ENCODE data around the gene MAPK7.

DNA sequence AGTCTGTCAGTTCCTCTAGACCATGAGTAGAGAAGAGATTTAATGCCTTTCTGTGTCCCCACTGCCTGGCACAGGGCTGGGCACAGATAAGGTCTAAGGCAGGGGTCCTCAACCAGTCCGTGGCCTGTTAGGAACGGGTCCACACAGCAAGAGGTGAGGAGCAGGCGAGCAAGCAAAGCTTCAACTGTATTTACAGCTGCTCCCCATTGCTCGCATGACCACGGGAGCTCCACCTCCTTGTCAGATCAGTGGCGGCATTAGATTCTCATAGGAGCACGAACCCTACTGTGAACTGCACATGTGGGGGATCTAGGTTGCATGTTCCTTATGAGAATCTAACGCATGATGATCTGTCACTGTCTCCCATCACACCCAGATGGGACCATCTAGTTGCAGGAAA, 17.5 kb upstream of the MAPK7 start:
- TF ChIP-seq, protein P1, sequence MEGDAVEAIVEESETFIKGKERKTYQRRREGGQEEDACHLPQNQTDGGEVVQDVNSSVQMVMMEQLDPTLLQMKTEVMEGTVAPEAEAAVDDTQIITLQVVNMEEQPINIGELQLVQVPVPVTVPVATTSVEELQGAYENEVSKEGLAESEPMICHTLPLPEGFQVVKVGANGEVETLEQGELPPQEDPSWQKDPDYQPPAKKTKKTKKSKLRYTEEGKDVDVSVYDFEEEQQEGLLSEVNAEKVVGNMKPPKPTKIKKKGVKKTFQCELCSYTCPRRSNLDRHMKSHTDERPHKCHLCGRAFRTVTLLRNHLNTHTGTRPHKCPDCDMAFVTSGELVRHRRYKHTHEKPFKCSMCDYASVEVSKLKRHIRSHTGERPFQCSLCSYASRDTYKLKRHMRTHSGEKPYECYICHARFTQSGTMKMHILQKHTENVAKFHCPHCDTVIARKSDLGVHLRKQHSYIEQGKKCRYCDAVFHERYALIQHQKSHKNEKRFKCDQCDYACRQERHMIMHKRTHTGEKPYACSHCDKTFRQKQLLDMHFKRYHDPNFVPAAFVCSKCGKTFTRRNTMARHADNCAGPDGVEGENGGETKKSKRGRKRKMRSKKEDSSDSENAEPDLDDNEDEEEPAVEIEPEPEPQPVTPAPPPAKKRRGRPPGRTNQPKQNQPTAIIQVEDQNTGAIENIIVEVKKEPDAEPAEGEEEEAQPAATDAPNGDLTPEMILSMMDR (IDR thresholded peaks at IDR 0.05), result no peak
- no peak for TF ChIP-seq POLR2A (IDR thresholded peaks at IDR 0.05)
- no peak for TF ChIP-seq EP300 (IDR thresholded peaks at IDR 0.05)
